Right lung (tissue), 5 donors: Measurements from ENCODE around the gene MED28. TPM values are rescaled to one million over a fixed set of nuclear protein-coding genes. Genes with fewer than 3 reads are reported as not detected.
"Not testable (repeated sequence)": the region's sequence is repeated elsewhere in the genome, so short reads cannot be mapped to it uniquely, and the experiment has no call there.

Experiments used
- DNase-seq, 2 donors: peaks; one replicate each; pipeline ENCODE4 v3.0.0-alpha.2; 2013
- polyA plus RNA-seq, 5 donors: library from polyadenylated mRNA; unstranded; fragments of 120-200 nt; gene quantifications; one replicate each; pipeline versions ENCODE4 v1.2.1 to v1.2.3, GENCODE V29; 2013; ENCODE audit warnings: inconsistent platforms in 1 of 5, low replicate concordance in 1 of 5; ENCODE audit not compliant: insufficient read length in 5 of 5, insufficient read depth in 1 of 5

Gene MED28
- polyA plus RNA-seq, 5 donors, result 56.8 to 82.7 (median 69.3) TPM

DNA sequence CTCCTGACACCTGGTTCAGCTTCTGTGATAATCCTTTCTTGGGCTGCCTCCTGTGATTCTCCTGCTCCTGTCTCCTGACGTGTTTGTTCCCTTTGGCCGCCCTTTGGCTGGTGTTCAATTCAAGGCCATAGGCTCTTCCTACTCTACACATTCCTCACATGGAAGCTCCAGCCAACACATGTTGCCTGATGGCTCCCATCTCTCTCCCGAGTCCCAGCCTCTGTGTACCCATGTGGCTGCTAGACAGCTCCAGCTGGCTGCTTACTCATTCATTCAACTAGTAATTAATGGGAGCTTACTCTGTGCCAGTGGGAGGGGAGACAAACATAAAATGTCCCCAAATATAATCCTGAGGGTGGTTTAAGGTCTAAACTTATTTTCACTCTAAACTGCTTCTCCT lies 9.2 kb upstream of the MED28 start:
- DNase-seq, result no peak

DNA sequence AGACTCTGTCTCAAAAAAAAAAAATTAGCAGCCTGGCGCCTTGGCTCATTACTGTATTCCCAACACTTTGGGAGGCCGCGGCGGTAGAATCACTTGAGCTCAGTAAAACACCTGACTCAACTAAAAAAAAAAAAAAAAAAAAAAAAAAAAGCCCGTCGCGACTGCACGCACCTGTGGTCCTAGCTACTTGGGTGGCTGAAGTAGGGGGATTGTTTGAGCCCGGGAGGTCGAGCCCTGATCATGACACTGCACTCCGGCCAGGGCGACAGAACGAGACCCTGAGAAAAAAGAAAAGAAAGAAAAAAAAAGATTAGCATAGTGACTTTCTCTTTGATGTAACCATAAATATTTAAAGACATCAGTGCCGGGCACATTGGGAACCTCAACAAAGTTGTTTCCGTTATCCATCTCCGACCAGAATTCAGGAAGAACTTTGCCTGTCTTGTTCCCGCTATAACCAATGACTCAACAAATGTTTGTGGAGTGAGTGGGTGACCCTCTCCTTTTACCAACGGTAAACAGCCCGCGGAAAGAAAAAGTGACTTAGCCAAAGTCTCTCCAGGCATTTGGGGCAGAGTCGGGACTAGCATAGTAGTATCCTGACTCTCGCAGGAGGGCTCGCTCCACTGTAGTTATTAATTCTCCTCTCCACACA lies 553 bp upstream of the MED28 start:
- no peak for DNase-seq

DNA sequence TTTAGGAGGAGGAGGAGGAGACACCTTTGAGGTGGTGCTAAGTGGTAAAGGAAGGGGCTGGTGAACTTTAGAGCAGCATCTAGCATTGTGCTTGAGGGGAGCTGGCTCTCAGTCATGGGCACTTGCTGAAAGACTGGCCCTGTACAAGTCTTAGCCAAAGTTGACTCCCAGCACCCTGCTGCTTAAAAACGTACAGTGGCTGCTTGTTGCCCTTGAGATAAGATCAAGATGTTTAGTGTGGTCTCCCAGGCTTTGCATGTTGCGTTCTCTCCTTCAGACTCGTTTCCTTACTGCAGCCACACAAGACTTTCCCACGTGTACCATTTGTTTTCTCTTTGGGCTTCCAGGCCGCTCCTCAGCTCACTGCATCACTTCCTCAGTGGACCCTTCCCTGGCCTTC lies 1.8 kb downstream of the MED28 start:
- DNase-seq, result no peak

DNA sequence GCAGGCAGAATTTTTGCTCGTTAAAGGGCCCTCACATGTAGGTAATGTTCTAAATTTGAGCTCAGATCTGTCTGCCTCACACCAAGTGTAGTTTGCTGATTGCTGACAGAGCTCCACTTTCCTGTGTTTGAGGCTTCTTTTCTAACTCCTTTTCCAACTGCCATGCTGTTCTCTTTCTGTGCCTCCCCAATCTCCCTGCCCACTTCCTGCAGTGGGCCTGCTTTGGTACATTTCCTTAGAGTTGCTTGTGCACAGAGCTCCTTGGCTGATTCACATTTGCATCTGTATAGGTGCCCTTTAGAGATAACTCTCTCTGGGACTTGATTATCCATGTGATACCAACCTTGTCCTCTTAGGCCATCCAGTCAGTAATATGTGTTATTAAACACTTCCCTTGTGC lies 4.5 kb downstream of the MED28 start:
- DNase-seq, result no peak

DNA sequence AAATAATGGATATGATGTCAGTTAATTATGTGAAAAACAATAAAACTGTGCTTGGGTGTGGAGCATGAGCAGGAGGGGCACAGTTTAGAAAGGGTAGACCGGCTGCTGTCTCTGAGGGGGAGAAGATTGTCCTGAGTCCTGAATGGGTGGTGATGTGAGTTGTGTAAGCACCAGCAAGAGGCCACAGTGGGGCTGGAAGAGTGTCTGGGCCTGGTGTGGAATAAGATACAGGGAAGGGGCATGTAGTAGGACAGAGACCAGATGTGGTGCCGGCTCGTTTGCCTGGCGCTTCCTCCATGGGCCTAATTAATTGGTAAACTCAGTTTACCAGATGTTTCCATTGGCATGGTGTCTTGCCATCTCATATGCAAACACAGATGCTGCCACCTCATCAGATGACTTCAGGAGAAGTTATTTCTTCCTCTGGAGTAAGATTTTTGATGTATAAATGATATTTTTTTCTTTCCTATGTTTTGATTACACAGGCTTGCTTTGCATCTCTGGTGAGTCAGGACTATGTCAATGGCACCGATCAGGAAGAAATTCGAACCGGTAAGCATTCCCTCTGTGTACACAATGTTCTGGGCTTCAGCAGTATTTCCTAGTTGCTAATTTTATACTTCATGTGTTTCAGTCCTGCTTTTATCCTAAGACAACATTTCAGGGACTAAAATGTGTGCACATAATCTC lies 5.1 kb downstream of the MED28 start:
- no peak for DNase-seq

DNA sequence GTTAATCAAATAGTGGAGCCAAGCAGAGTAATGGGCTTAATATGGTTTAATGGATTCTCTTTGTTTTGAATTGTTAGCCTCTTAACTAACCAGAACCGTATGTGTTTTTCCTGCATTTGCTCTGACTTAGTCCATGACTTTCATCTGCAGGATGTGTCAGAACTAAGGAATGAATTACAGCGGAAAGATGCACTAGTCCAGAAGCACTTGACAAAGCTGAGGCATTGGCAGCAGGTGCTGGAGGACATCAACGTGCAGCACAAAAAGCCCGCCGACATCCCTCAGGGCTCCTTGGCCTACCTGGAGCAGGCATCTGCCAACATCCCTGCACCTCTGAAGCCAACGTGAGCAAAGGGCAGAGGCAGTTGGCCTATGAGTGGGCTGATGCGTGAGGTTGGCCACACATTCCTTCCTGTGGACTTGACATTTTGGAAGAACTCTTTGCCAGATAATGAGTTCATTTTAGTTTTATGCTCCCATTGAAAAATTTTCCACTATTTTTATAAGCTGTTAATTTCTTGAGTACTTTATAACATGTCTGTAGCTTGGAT lies 9.1 kb downstream of the MED28 start:
- DNase-seq, result no peak

DNA sequence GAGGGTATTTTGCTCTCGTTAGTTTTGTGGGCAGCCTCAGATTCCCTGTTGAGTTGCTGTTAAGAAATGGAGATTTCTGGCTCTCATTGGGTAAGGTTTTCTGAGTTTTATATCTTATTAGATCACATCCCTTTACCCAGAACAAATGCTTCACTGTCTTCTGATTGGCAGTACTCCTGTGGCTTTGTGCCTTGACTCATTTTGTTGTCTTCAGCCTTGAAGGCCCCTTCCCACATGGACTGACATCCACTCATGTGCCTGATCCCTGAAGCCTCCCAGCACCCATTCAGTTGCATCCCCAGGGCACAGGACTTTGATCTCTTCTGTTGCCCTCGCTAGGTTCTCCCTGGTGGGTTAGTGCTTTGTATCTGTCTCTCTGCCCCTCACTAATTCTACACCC lies 10.4 kb downstream of the MED28 start:
- no peak for DNase-seq

DNA sequence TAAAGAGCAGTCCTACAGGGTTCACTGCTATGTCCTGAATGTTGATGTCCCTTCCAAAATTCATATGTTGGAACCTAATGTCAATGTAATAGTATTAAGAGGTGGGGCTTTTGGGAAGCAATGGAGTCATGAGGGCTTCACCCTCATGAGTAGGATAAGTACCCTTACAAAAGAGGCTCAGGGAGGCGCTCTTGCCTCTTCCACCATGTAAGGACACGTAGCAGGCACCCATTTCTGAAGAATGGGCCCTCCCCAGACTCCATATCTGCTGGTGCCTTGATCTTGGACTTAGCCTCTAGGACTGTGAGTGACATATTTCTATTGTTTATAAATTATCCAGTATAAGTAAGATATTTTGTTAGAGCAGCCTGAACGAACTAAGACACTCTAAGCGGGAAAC lies 15.8 kb downstream of the MED28 start:
- DNase-seq, result no peak

DNA sequence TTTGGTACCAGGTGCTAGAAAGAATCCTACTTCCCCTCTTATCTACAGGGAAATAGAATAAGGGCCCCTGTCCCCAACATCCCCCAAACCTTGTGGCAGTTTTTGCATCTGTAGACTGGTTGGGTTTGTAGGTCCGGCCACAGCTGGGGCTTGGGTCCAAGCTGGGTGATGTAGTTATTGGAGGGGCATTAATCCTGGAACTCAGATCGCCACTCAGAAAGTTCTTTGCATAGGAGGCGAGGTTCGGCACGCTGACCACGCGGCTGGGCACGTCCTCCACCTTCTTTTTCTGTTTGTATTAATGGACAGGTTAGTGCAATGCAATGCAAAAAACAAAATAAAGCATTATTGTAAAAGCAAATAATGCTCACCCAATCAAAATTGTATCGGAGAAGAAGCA lies 19.2 kb downstream of the MED28 start:
- no peak for DNase-seq

DNA sequence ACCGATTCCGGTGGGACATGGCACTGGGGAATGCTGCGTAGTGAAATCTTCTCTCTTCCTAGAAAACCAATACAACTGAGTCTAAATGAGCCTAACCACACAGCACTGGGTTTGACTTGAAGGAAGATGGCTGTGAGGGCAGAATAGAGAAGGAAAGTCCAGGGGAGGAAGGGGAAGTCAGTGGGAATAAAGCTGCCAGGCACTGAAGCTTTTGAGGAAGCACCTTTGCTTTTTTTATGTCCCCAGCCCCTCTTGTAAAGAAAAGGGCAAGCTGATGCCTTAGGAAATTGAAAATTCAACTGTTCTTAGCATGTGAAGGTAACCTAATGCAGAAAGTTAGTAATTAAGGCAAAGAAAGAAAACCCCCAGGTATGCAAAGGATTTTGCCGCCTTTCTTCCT lies 20.6 kb downstream of the MED28 start:
- DNase-seq, result no peak

DNA sequence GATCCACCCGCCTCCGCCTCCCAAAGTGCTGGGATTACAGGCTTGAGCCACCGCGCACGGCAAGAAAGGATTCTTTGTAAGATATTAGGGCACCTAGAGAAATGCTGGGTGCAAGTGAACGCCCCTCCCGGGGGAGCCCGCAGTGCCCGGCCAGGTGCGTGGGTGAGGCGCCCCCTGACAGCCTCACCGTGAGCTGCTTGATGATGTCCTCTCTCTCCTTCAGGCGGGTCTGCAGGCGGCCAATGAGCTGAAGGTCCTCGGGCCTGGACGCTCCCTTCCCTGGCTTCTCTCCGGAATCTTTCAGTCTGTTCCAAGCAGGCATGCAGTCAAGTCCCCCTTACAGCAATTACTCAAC lies 21.9 kb downstream of the MED28 start:
- DNase-seq, result no peak

DNA sequence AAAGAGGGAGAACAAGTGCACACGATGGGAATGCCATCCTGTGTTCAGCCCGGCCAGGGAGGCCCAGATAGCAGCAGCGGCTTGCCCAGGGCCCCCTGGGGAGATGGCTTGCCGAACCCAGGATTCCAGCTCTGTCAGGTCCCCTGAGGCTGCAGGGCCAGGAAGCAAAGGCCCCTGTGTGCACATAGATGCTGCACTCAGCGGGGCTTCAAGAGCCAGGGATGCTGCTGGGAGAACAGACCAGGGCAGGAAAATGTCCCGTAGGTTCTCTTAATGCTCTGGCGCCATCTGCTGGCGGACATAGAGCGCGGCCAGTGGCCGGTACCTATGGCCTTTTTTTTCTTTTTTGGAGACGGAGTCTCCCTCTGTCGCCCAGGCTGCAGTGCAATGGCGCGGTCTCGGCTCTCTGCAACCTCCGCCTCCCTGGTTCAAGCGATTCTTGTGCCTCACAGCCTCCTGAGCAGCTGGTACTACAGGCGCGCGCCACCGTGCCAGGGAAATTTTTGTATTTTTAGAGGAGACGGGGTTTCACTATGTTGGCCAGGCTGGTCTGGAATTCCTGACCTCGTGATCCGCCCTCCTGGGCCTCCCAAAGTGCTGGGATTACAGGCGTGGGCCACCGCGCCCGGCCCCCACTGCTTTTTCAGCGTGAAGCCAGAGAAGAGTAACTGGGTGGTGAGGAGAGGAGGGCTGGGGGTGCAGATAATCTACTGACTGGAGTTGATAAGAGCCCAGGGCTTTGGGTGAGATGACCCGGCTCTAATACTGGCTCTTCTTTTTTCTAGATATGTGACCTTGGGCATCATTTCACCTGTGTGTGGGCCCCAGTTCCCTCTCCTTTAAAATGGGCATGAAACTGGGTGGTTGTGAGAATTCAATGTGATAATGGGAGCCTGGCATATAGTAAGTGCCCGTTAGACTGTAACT lies 22.5 kb downstream of the MED28 start:
- DNase-seq, result peak; percentile 31 to 50

DNA sequence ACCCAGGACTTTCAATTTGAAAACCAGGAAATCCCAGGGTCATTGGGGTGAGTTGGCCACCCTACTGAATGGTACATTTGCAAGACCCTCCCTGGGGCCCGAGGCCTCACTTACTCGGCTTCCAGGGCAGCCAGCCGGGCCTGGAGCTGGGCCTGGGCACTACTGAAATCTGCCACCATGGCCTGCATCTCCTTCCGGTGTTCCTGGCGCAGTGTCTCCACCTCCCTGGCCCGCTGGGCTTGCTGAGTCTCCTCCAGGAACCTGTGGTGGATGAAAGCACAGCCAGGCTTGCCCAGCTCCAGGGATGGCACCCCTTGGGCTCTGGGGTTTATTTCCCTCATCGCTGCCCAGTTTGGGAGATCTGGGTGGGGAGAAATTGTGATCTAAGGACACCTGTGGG lies 24.7 kb downstream of the MED28 start:
- no peak for DNase-seq

DNA sequence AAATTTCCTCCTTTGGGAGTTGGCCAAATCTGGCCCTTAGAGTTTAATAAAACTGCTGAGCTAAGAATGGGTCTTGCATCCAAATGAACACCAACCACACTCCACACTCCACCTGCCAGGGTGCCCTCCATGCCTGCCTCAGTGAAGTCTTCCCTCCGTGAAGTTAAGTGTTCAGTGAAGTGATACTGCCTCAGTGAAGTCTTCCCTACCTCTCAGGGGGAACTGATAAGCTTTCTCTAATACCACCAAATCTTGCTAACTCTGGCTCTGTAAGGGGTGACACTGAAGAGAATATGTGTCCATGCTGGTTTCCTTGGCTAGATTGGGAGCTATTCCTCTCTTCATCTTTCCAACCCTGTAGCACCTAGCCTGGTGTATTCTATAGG lies 27.9 kb downstream of the MED28 start:
- no peak for DNase-seq

DNA sequence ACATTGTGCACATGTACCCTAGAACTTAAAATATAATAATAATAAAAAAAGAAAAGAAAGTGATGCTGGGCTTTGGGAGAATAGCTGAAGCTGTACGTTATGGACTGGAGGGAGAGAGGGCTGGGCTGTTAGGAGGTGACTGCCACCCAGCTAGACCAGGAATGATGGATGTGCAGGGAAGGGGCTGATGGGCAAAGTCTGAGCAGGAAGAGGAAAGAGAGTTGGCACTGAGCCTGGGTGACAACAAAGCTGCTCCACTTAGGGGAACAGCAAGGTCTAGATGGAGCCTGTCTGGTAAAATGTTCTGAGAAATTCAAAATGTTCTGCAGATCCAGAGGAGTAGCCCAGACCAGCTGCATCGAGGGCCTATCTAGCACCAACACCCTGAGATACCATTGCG lies 32.3 kb downstream of the MED28 start:
- DNase-seq, result no peak

DNA sequence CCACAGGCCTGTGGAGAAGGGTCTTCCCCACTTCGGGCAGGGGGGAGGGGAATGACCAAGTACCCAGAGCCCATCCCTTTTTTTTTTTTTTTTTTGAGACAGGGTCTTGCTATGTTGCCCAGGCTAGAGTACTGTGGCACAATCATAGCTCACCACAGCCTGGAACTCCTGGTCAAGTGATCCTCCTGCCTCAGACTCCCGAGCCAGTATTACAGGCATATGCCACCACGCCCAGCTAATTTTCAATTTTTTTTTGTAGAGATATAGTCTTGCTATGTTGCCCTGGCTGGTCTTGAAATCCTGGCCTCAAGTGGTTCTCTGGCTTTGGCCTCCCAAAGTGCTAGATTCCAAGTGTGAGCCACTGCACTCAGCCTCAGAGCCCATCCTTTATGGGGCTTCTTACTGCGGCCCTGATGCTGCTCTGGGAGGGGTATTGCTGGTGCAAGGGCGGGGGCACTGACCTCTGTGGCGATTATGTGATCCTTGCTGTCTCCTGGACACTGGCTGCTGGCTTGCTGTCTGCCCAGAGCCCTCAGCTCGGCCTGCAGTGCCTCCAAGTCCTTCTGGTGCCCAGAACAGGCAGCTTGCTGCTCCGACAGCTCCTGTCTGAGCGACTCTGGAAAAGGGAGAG lies 32.9 kb downstream of the MED28 start:
- no peak for DNase-seq

DNA sequence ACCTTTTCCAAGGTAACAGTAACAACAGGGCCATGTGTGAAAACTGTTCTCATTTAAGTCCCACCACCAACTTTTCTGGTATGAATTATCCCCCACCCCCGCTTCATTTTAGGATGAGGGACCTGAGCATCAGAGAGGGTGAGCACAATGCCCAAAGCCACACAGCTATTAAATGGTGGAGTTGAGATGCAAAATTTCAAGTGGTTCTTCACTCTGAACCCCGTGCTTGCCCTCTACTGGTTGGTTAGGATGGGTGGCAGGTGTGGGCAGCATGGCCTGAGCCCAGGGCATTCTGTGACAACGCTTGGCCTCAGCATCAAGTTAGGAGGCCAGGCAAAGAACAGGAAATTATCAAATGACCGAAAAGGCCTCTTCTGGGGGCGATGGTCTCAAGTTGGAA lies 33.5 kb downstream of the MED28 start:
- no peak for DNase-seq

DNA sequence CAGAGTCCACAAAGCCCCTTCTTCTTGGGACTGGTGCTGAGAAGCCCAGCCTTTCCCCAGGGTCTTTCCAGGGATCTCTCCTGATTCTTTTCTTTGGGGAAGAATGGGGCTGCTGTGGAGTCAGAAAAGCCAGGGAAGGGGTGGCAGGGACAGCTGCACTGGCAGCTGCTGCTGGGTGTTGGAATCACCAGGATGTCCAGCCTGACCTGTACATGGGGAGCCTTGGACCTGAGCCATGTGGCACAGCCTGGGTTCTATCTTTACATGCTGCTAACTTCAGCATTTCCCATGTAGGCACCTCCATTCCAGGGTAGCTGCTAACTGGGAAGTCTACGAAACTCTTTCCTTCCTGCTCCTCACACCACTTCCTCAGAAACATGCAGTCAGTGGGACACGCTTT lies 36.0 kb downstream of the MED28 start:
- DNase-seq, result no peak

DNA sequence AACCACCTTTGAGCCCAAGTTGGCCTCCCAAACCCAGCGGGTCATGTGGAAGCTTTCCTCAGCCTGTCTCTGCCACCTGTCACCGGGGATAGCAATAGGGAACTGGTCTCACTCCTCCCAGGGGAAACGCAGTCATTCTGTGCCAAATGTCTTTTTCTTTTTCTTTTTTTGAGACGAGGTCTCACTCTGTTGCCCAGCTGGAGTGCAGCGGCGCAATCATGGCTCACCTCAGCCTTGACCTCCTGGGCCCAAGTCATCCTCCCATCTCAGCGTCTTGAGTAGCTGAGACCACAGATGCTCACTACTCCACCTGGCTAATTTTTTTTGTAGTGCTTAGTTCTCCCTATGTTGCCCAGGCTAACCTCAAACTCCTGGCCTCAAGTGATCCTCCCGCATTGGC lies 40.3 kb downstream of the MED28 start:
- no peak for DNase-seq

DNA sequence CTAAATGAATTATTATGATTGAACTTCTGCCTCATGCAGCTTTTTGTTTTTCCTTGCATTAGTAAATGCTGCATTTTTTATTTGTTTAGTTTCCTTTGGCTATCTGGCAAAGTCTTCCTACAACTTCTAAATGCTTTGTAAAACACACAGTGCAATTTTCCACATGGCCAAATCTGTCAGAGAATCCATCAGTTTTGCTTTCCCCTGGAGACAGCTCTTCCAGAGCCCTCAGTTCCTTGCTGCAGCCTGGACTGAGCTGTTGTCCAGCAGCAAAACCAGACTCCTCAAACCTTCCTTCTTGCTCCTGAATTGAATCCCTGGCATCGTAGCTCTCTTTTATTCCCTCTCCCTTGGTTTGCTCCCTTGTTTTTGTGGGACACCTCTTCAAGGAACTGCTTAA lies 42.6 kb downstream of the MED28 start:
- DNase-seq, result no peak

DNA sequence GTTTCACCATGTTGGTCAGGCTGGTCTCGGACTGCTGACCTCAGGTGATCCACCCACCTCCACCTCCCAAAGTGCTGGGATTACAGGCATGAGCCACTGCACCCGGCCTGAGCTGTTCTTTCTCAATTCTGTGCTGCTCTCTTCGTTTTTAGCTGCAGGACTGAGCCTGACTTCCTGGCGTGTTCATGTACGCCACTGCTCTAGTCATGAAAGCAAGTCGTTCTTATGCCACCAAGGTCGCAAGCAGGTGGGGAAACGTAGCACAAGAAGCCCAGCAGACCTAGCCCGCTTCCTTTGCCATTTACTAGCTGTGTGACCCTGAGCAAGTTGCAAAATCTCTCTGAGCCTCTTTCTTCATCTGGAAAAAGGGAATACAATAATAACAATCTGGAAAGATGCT lies 43.4 kb downstream of the MED28 start:
- DNase-seq, result no peak

DNA sequence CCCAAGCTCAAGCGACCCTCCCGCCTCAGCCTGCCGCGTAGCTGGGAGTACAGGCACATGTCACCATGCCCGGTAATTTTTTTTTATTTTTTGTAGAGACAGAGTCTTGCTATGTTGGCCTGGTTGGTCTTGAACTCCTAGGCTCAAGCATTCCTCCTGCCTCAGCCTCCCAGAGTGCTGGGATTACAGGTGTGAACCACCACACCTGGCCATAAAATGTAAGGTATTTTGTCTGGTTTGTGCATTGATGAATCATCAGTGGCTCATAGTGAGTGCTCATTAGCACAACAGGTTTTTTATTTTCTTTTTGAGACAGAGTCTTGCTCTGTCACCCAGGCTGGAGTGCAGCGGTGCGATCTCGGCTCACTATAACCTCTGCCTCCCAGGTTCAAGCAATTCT lies 44.8 kb downstream of the MED28 start:
- not testable (repeated sequence) for DNase-seq
